Peyer's patch (tissue), 4 donors: Measurements from ENCODE around the gene EPS8.

Experiments
- CTCF ChIP-seq, 6 experiments: fragments of 450-650 bp in 4 of 6; fragments of 200-600 bp in 2 of 6; sonication (generic) in 1 of 6; IDR thresholded peaks; one replicate each; pipeline ENCODE4 v1.5.1; 2017 to 2019; ENCODE audit warnings: antibody characterized with exemption in 6 of 6, mild to moderate bottlenecking in 3 of 6, moderate library complexity in 1 of 6
- POLR2A ChIP-seq, 2 donors: fragments of 450-650 bp; IDR thresholded peaks; one replicate each; pipeline ENCODE4 v1.5.1; 2017; ENCODE audit warnings: antibody characterized with exemption in 2 of 2, mild to moderate bottlenecking in 2 of 2, moderate library complexity in 2 of 2

- no peak for TF ChIP-seq CTCF (IDR thresholded peaks at IDR 0.05)
- TF ChIP-seq POLR2A (IDR thresholded peaks at IDR 0.05), result no peak
Observed at GRCh38 chr12:15778126-15778525, 11.1 kb downstream of the EPS8 start.
